Umbilical cord (tissue), 2 donors: Measurements from ENCODE around the gene CSTF2T. TPM values are rescaled to one million over a fixed set of nuclear protein-coding genes. Genes with fewer than 3 reads are reported as not detected.

Experiments used
- DNase-seq: peaks from one replicate; pipeline ENCODE4 v3.0.0-alpha.2; 2015; ENCODE audit warnings: low spot score
- total RNA-seq: library from RNA; depleted of rRNA; stranded (reverse); fragments of >200 nt; gene quantifications from one replicate; pipeline ENCODE4 v1.2.3, GENCODE V29; 2014; ENCODE audit warnings: low replicate concordance; ENCODE audit not compliant: insufficient read depth

Gene CSTF2T, protein sequence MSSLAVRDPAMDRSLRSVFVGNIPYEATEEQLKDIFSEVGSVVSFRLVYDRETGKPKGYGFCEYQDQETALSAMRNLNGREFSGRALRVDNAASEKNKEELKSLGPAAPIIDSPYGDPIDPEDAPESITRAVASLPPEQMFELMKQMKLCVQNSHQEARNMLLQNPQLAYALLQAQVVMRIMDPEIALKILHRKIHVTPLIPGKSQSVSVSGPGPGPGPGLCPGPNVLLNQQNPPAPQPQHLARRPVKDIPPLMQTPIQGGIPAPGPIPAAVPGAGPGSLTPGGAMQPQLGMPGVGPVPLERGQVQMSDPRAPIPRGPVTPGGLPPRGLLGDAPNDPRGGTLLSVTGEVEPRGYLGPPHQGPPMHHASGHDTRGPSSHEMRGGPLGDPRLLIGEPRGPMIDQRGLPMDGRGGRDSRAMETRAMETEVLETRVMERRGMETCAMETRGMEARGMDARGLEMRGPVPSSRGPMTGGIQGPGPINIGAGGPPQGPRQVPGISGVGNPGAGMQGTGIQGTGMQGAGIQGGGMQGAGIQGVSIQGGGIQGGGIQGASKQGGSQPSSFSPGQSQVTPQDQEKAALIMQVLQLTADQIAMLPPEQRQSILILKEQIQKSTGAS
- total RNA-seq = 26.0 TPM

DNA sequence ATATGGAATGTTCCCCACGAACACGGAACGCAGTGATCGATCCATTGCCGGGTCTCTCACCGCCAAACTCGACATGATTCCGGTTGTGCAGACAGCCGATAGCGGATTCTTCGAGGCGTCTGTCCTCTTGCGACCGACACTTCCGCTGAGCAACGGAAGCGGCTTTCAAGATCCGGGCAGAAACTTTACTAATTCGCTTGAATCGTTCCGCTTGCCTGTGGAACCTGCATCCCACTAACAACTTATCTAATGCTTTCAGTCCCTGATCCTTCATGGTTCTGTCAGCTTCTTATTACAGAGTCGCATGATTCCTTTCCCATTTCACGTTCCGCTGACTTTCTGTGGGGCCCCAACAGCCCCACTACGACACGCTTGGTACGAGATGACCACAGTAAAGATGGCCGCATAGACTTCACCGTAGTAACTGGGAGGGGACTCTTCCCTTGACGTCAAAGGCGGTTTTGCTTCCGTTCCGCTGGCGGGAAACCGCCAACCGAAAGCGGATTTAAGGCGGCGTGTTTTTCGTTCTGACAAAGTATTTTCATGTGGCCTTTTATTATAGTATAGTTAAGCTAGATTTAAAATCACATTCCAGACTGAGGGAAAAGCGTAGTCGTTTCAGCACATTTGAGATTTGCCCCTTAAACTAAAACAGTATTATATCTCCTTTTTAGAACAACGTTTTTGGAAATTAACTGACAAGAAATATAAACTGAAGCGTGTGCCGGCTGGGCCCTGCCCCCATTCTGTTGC is at the start of gene CSTF2T:
CSTF2T (minus strand) TSS at position 121 of the 753 bp plus-strand sequence; CDS start at position 75, 46 bp downstream.
- peak; percentile 97 for DNase-seq

DNA sequence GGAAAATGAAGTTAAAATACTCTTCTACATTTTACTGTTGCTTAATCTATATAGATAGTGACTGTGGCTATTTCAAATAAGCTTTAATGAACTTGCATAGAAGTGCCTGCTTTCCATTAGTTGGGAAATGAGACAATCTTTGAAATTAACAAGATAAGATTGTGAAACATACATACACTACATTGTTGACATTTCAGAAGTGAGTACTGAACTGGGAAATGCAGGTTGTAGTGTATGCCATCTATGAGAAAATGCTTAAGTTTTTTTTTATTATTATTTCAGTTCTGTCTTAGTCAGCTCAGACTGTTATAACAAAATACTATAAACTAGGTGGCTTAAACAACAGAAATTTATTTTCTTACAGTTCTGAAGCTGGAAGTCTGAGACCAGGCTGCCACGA is 49.6 kb upstream of the CSTF2T start:
- no peak for DNase-seq

DNA sequence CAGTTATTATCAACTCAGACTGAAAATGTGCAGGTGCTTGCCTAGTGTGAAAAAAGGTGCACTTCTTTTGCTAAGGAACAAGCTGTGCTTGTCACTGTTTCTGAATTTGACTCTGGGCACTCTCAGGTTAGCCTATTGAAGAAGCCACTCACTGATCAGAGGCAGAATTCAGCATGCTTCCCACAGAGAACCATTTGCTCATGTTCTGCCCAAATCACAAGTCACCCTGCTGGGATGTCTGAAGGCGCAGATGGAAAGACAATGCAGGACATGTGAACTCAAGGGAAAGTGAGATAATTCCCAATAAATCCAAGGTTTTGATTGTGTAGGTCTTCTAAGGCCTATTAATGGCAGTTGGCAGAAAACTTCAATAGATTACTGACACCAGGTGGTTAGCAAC is 47.8 kb upstream of the CSTF2T start:
- DNase-seq = no peak

DNA sequence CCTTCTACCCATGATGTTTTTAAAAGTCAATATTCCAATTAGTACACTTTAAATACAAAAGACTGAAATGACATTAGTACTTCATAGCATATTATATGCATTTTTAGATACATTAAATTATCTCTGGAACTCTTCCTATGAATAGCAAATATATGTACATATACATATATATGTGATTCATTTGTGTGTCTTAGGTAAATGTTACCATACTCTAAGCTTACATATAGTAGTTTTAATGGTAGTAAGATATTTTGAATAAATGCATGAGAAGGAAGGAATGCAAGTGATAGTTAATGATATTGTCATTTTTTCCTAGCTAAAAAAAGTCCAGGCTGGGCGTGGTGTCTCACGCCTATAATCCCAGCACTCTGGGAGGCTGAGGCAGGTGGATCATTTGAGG is 46.0 kb upstream of the CSTF2T start:
- no peak for DNase-seq

DNA sequence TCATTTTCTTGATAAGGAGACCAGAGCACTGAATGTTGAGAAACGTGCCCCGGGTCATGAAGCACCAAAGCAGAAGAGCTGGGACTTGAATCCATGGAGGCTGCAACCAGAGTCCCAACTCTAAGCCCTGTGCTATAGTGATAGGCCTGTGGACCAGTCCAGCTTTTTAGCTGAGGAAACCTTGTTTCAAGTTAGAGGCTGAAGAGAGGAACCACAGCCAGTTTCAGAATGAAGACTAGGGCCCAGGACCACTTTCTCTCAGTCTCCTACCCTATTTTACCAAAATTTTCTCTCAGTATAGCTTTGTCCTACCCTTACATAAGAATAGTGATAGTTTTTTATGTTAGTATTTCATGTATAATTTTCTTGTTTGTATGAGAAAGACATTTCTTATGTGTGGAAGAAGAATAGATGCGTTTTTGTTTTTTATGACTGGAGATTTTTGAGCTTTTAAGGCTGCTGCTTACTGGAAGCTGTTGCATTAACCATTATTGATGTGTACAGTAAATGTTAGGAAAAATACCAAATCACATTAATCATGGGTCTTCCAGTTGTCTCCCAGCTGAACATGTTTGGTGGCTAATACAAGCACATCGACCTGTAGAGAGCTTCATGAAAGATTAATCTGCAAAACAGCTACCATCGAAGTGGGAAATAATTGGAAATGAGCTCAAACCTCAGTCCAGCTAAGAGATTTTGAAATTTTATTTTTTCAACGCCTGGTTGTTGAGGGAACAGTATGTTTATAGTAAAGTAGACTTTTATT is 45.0 kb upstream of the CSTF2T start:
- no peak for DNase-seq

DNA sequence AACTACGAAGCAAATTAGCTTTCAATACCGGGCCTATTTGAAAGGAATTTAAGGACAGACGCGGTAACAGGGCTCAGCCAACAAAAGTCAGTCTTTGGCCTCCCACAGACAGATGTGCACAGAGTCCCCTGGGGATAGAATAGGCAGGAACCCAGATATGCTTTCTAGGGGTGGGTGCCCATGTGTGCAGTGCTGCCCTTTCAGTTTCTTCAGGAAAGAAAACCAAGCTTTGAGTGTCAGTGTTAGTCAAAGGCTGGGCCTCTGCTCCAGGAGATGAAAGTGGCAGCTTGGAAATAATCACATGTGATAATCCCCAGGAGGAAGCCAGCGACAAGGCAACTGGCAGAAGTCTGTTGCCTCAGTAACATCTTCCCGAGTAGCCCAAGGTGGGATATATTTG is 43.8 kb upstream of the CSTF2T start:
- no peak for DNase-seq

DNA sequence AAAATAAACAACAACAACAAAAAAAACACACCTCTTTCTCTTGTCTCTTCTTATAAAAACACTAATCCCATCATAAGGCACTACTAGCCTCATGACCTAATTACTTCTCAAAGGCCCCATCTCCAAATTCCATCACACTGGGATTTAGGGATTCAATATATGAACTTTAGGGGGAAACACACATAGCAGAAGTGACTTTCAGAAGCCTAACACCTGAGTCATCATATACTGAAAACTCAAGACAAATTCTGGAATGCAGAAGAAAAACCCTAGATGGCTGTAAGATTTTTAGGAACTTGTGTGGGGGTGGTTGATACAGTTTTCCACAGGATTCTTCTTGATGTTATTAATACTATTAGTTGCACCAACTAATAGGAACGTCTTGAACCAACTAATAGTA is 33.7 kb upstream of the CSTF2T start:
- DNase-seq = peak; percentile 3

DNA sequence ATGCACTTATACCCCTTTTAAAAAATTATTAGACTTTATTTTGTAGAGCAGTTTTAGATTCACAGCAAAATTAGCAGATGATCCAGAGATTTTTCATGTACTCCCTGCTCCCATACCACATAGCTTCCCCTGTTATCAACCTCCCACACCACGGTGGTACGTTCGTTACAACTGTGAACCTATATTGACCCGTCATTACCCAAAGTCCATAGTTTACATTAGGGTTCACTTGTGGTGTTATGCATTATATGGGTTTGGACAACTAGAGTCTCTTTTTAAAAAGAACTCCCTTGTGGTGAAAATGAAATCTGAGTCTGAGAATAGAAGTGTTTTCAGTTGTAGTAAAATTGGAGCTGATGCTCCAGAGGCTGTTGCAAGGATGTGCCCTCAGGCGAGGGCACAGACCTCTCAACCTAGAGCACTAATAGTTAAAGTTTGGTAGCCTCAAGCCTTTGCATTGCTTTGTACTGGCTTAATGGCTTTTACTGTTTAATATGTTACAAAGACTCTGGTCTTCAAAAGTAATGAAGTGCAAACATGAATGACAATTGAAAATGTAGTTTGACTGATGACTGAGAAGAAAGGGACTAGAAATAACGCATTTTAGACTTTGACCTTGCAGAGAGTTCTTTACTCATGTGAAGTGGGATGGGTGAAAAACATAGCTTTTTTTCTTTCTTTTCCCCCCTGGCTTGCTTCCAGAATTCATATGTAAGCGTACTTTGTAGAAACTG is 30.6 kb upstream of the CSTF2T start:
- DNase-seq = no peak

DNA sequence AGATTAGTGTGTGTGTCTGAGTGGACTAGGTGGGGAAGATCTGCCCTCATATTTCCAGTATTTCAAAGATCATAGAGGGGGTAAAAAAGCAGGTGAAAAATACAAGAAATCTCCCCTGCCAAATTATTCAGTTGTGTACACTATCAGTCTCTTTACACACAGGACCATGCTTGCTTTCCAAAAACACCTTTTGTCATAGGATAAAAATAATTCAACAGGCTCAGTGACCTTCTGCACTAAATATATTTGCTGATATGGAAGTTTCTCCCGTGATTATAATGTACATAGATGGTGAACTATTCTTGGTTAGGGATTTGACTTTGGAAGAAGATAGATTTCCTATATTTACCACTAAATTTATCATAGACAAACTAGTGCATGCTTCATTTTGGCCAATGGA is 24.6 kb upstream of the CSTF2T start:
- no peak for DNase-seq

DNA sequence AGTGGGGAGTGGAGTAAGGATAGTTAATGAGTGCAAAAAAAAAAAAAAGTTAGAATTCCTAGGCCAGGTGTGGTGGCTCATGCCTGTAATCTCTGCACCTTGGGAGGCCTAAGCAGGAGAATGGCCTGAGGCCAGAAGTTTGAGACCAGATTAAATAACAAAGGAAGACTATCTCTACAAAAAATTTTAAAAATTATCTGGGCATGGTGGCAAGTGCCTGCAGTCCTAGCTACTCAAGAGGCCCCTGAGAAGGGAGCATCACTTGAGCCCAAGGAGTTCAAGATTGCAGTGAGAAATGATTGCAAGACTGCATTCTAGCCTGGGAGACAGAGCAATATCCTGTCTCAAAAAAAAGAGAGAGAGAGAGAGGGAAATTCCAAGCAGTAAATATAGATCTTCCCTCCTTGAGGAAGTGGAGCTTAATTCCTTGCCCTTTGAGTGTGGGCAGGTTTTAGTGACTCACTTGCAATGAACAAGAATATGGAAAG is 19.5 kb upstream of the CSTF2T start:
- peak; percentile 28 for DNase-seq

DNA sequence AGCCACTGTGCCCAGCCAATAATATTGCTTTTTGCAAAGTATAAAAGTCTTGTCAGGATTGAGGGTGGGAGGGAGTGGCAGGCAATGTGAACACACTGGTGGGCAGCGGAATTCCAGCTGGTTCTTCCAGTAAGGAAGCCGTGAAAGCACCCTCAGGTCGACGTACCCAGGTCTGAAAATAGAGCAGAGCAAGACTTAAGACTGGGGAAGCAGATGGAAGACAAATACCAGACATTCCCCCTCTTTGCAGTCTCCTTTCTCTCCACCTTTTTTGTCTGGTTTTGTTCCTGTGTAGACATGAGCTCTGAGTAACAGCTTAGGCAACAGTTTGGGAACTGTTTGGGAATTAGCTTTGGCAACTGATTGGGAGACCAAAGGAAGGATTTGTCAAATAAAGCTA is 17.6 kb upstream of the CSTF2T start:
- no peak for DNase-seq

DNA sequence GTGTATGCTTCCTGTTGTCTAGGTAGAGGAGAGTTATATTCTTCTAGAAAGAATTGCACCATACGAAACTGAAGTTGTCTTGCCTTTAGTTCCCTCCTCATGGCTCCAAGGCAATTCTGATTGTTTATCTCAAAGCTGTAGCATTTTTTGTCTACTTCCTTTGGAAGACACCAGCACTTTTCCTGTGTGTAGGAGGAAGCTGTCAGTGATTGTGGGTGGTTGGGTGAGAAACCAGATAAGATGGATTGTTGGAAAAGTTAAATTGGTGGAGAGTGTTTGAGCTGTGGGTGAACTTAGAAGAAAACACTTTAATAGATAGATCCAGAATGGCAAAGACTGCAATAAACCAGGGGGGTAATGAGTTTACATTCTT is 12.1 kb upstream of the CSTF2T start:
- no peak for DNase-seq

DNA sequence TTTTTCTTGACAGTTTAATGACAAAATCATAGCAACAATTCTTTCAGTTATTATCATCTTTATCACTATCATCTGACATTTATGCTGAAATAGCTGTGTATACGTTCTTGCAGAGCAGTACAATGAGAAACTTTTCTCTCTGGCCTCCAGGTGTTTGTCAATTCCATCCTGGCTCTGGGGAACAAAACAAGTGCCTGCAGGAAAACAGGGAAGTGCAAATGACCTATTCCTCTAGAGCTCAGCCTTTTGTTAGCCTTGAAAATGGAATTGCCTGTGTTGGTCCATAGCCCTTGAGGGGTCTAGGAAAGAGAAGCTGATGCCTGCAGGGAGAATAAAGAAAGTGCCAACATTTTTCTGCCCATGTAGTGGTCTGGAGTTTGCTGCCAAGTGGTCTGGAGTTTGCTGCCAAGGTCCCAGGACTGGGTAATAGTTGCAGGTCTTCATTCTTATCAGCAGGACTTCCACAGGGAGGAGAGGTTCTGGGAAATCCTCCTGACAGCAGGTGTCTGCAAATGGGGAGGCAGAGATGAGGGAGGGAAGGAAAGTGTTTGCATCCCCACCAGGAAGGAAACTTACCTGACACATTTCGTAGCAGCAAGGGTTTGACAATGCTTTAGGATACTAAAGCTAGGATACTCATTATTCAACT is 10.1 kb upstream of the CSTF2T start:
- DNase-seq = no peak

DNA sequence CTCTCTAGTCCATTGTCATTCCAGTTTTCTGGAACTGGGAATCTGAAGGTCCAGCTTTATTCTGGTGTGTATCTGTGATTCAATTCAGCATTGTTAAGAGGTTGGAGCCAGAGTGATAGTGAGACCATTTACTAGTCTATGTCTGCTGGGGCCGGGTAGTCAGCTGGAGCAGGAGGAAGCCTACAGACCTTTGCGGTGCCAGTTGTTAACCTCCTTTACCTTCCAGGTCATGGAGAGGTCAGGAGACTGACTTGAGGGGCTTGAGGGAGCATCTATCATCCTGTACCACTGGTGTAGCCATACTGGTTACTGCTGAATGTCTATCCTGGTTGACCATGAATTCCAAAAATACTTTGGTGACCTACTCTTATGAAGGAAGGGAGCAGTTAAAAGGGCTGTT is 9.2 kb upstream of the CSTF2T start:
- no peak for DNase-seq

DNA sequence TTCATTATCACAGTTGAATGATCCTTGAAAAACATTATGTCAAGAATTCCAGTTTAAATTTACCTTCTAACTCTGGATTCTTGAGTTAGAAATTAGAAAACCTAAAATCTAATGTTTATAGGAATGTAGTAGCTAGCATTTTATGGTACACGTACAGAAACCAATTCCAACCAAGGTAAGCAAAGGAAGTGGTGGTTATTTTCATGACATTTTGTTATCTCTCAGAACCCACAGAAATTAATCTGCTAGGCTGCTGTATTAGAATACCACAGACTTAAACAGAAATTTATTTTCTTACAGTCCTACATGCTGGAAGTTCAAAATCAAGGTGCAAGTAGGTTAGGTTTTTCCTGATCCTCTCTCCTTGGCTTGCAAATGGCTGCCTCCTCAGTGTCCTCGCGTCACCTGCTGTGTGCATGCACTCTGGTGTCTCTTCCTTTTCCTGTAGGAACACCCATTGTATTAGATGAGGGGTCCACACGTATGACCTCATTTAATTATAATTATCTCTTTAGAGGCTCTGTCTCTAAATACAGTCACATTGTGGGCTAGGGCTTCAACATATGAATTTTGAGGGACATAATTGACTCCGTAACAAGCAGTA is 8.5 kb upstream of the CSTF2T start:
- no peak for DNase-seq

DNA sequence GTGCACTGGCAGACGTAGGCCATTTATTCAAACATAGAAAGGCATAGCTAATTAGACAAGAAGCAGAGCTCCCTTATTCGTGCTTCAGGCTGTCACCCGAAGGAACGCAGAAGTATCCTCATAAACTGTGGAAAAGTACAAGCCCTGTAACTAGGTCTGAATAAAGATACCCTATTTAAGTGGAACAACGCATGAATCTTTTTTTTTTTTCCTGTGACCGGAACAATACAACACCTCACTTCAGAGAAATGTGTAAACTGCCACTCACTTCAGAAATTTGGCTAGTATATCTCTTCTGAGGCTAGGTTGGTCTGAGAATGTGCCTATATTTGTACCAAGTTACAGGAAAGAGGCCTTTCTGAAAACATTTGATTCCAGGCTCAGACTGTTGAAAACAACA is 8.0 kb upstream of the CSTF2T start:
- no peak for DNase-seq

DNA sequence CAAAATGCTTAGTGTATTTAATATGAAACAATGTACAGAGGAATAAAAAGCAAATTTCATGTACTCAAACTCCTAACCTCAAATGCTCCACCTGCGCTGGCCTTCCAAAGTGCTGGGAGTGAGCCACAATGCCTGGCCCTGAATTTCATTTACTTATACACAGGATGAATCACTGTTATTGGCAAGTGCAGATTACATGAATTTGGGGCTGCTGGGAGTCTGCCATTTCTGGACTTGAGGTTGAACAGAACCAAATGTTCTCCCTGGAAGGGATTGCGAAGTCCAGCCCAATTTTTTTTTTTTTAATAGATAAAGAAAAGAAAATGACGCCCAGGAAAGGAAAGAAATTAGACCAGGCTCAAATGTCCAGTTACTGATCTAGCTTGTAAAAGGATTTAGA is 6.8 kb upstream of the CSTF2T start:
- peak; percentile 48 for DNase-seq

DNA sequence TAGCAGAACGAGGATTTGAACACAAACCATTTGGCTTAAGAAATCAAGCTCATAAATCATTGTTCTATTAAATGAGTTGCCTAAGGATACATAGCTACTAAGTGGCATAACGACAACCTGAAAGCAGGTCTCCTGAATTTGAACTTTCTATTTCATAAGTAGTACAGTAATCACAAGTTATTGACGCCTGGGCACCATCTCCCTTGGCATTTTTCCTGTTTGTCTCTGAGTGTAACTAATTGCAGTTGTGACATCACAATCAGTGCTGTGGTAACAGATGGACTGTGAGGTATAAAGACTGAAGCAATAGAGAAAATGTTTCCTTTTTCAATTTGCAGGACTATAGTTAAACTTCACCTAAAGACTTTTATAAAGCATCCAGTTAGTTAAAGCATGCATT is 6.4 kb upstream of the CSTF2T start:
- no peak for DNase-seq

DNA sequence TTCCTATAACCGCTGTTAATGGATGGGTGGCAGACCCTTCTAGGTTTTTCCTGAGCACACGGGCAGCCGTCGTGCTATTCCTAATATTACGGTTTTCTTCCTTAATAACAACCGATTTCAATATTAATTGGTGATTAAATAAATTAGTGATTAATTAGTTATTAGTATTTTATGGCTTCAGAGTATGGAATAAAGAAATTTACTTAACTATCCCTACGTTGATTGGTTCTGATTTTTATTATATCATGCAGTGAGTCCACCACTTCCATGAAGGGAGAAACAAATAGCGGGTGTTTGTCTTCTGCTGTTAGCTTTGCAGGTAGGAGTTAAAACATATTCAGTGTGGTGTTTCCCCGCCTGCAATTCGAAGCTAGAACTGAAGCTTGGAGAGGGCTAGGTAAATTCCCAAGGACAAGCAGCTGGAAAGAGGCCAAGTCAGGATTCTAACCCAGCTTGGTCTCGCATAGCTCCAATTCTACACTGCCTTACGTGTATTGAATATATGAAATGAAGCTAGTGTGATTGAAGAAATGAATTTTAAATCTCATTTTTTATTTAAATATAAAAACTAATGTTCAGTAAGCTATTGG is 928 bp upstream of the CSTF2T start:
- peak; percentile 55 for DNase-seq

DNA sequence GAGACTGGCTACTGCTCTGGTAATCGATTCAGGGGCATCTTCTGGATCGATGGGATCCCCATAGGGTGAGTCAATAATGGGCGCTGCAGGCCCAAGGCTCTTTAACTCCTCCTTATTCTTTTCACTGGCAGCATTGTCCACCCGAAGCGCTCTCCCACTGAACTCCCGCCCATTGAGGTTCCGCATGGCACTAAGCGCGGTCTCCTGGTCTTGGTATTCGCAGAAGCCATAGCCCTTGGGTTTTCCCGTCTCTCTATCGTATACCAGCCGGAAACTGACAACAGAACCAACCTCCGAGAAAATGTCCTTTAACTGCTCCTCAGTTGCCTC is 285 bp downstream of the CSTF2T start:
- no peak for DNase-seq
